ENCODE data around the gene TMEM62. TPM values are rescaled to one million over a fixed set of nuclear protein-coding genes. Genes with fewer than 3 reads are reported as not detected.
"Not testable (repeated sequence)": the region's sequence is repeated elsewhere in the genome, so short reads cannot be mapped to it uniquely, and the experiment has no call there.

Gene TMEM62
- total and polyA plus RNA-seq, 2 donors (not counting 1 experiment from before 2014, with no cell fraction given) = 18.6 to 65.3 TPM

GRCh38 chr15:43127752-43128151, 5.6 kb upstream of the TMEM62 start:
- ATAC-seq (ENCODE audit: low read depth) = no peak
- intact Hi-C loops (cut with micrococcal nuclease) = no loop called here
- peaks cover 1 to 10% of the 10 kb centered on the region in 2 donors for H3K4me1 ChIP-seq (ENCODE audit: control insufficient read depth in 2 of 2, insufficient read depth in 2 of 2, low read length in 2 of 2)
- Mint-ChIP-seq H3K27ac (no peak overlapping the region), H3K4me3 (no peak overlapping the region), H3K27me3 (no peaks in the 10 kb centered on the region), H3K9me3 (ENCODE audit: insufficient read depth) (peaks cover 10% of the 10 kb centered on the region), H3K4me1 (peaks cover 9% of the 10 kb centered on the region)
- no peaks in the 10 kb centered on the region for H4K20me1 ChIP-seq (ENCODE audit: control insufficient read depth, insufficient read depth, low read length, poor library complexity, severe bottlenecking)
- H3K4me3 ChIP-seq (ENCODE audit: control extremely low read depth in 1 of 5, extremely low read depth in 1 of 5, insufficient read depth in 1 of 5, low read depth in 2 of 5, low read length in 4 of 5) = no peak overlapping the region
- no peak for DNase-seq
- no peak overlapping the region for H2AFZ ChIP-seq (ENCODE audit: insufficient read depth, low read depth, low read length, poor library complexity, severe bottlenecking)
- no peaks in the 10 kb centered on the region for H3K36me3 ChIP-seq (replicated peaks in 1 of 2; ENCODE audit: control extremely low read depth in 1 of 2, control insufficient read depth in 1 of 2, extremely low read depth in 1 of 2, insufficient read depth in 2 of 2, low read length in 1 of 2)
- H3K27me3 ChIP-seq (replicated peaks in 1 of 4; ENCODE audit: control extremely low read depth in 1 of 4, control insufficient read depth in 3 of 4, insufficient read depth in 4 of 4, low read length in 3 of 4) = no peaks in the 10 kb centered on the region
- no peak overlapping the region for H3K9ac ChIP-seq (ENCODE audit: low read length)
- peaks cover 0 to 2% (median 1%) of the 10 kb centered on the region in 3 donors for H3K9me3 ChIP-seq (ENCODE audit: control extremely low read depth in 1 of 3, control insufficient read depth in 2 of 3, insufficient read depth in 1 of 3, low read length in 2 of 3)
- no CpG with 5 or more reads among the region's 2 CpGs for WGBS (ENCODE audit: insufficient coverage)
- TF ChIP-seq EZH2 (IDR thresholded peaks at IDR 0.05; ENCODE audit: borderline replicate concordance, insufficient read depth, low read depth, low read length, poor library complexity, severe bottlenecking) (no peak), CTCF (IDR thresholded peaks at IDR 0.05) (no peak)
- H3K4me2 ChIP-seq (replicated peaks; ENCODE audit: low read depth, low read length, poor library complexity, severe bottlenecking) = no peak overlapping the region
- H3K27ac ChIP-seq (ENCODE audit: low read length in 2 of 2) = no peak overlapping the region
- ChIA-PET POLR2A (no interaction called here), CTCF (interaction anchor here (0.6 kb wide), 1 partner anchor 12 kb away, joined by 3 read pairs; no protein-coding TSS in a partner anchor)
- H3K79me2 ChIP-seq (ENCODE audit: control insufficient read depth, insufficient read depth, low read length) = no peaks in the 10 kb centered on the region

- H3K27ac ChIP-seq (ENCODE audit: low read length in 2 of 2); intact Hi-C loops (cut with micrococcal nuclease); H3K79me2 ChIP-seq (ENCODE audit: control insufficient read depth, insufficient read depth, low read length); H3K27ac Mint-ChIP-seq; H3K27me3 Mint-ChIP-seq; POLR2A ChIA-PET; H3K4me2 ChIP-seq (replicated peaks; ENCODE audit: low read depth, low read length, poor library complexity, severe bottlenecking); ATAC-seq (ENCODE audit: low read depth); H3K4me1 Mint-ChIP-seq; H3K4me3 Mint-ChIP-seq; DNase-seq; H2AFZ ChIP-seq (ENCODE audit: insufficient read depth, low read depth, low read length, poor library complexity, severe bottlenecking); H3K9me3 ChIP-seq (ENCODE audit: control extremely low read depth in 1 of 3, control insufficient read depth in 2 of 3, insufficient read depth in 1 of 3, low read length in 2 of 3); H3K9ac ChIP-seq (ENCODE audit: low read length); H3K27me3 ChIP-seq (replicated peaks in 1 of 4; ENCODE audit: control extremely low read depth in 1 of 4, control insufficient read depth in 3 of 4, insufficient read depth in 4 of 4, low read length in 3 of 4); H3K4me3 ChIP-seq (ENCODE audit: control extremely low read depth in 1 of 5, extremely low read depth in 1 of 5, insufficient read depth in 1 of 5, low read depth in 2 of 5, low read length in 4 of 5); H3K36me3 ChIP-seq (replicated peaks in 1 of 2; ENCODE audit: control extremely low read depth in 1 of 2, control insufficient read depth in 1 of 2, extremely low read depth in 1 of 2, insufficient read depth in 2 of 2, low read length in 1 of 2); CTCF ChIA-PET; H4K20me1 ChIP-seq (ENCODE audit: control insufficient read depth, insufficient read depth, low read length, poor library complexity, severe bottlenecking): not testable (repeated sequence)
- peaks cover 5 to 11% of the 10 kb centered on the region in 2 donors for H3K4me1 ChIP-seq (ENCODE audit: control insufficient read depth in 2 of 2, insufficient read depth in 2 of 2, low read length in 2 of 2)
- H3K9me3 Mint-ChIP-seq (ENCODE audit: insufficient read depth) = peaks cover 10% of the 10 kb centered on the region
- WGBS (ENCODE audit: insufficient coverage) = 86% methylated on average over 7 of the region's 10 CpGs
Measured at GRCh38 chr15:43128174-43128979, 5.0 kb upstream of the TMEM62 start.

Data from B cell (primary cell).